Bronchial epithelial cell (primary cell): ENCODE results near the gene RBM42. TPM values are rescaled to one million over a fixed set of nuclear protein-coding genes. Genes with fewer than 3 reads are reported as not detected.
"Not testable (repeated sequence)": the region's sequence is repeated elsewhere in the genome, so short reads cannot be mapped to it uniquely, and the experiment has no call there.

Experiments used
- DNase-seq: peaks from one replicate; pipeline ENCODE4 v3.0.0-alpha.2; 2010; ENCODE audit warnings: low read depth
- FAIRE-seq: peaks from 2 replicates; lab custom pipeline; 2011; peaks lifted over from hg19 to GRCh38; lab: Jason Lieb, UNC
- H3K27me3 ChIP-seq: 2 replicates; pipeline ENCODE4 v1.5.1; 2011; ENCODE audit warnings: low read length; ENCODE audit not compliant: control insufficient read depth, insufficient read depth
- H3K36me3 ChIP-seq: 2 replicates; pipeline ENCODE4 v1.5.1; 2011; ENCODE audit warnings: low read length; ENCODE audit not compliant: control insufficient read depth, insufficient read depth
- H3K4me3 ChIP-seq: 2 replicates; pipeline ENCODE4 v1.5.1; 2011; ENCODE audit warnings: mild to moderate bottlenecking, low read depth, low read length, control low read depth
- total RNA-seq: library from RNA; depleted of rRNA; stranded (reverse); fragments of >200 nt; gene quantifications from 2 replicates; pipeline ENCODE4 v1.2.1, GENCODE V29; 2014
- TF ChIP-seq, protein P1 (sequence below): IDR thresholded peaks from 2 replicates; pipeline ENCODE4 v1.5.1; 2011; ENCODE audit warnings: mild to moderate bottlenecking, moderate library complexity, low read length, control low read depth, inconsistent platforms; ENCODE audit not compliant: insufficient read depth, severe bottlenecking

Gene RBM42
- total RNA-seq, 1 donor from 2014 or later: 33.4 TPM

GRCh38 chr19:35648017-35648961, 19.5 kb downstream of the RBM42 start, which contains the start of gene COX6B1:
Gene COX6B1, plus strand, starts transcription at chr19:35648323. Its CDS starts 2,921 bp downstream, at chr19:35651244.
- FAIRE-seq: no peak

GRCh38 chr19:35650581-35650980, 21.7 kb downstream of the RBM42 start:
- Histone ChIP-seq H3K4me3 (no peak overlapping the region), H3K36me3 (peaks cover 8% of the 10 kb centered on the region), H3K27me3 (no peaks in the 10 kb centered on the region)
- TF ChIP-seq, protein P1, sequence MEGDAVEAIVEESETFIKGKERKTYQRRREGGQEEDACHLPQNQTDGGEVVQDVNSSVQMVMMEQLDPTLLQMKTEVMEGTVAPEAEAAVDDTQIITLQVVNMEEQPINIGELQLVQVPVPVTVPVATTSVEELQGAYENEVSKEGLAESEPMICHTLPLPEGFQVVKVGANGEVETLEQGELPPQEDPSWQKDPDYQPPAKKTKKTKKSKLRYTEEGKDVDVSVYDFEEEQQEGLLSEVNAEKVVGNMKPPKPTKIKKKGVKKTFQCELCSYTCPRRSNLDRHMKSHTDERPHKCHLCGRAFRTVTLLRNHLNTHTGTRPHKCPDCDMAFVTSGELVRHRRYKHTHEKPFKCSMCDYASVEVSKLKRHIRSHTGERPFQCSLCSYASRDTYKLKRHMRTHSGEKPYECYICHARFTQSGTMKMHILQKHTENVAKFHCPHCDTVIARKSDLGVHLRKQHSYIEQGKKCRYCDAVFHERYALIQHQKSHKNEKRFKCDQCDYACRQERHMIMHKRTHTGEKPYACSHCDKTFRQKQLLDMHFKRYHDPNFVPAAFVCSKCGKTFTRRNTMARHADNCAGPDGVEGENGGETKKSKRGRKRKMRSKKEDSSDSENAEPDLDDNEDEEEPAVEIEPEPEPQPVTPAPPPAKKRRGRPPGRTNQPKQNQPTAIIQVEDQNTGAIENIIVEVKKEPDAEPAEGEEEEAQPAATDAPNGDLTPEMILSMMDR: no peak
- no peak for DNase-seq
- no peak for FAIRE-seq

More at GRCh38 chr19:35648017-35648961, 19.5 kb downstream of the RBM42 start, which contains the start of gene COX6B1:
- H3K36me3 ChIP-seq: peaks cover 2% of the 10 kb centered on the region
- H3K4me3 ChIP-seq: peak within 1 kb of the TSS; percentile 76
- no peaks in the 10 kb centered on the region for H3K27me3 ChIP-seq
- TF ChIP-seq, protein P1: no peak
- DNase-seq: peak; percentile 95

DNA sequence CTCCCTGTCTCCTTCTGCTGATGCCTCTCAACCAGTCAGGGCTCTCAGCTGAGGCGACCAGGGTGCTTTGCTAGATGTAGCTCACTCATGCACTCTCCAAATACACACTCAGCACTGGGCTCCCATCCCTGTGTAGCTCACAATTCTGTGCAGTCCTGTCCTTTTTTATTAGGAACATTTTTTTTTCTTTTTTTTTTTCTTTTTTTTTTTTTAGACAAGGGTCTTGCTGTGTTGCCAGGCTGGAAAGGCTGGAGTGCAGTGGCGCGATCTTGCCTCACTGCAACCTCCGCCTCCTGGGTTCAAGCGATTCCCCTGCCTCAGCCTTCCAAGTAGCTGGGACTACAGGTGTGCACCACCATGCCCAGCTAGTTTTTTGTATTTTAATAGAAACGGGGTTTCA, 26.0 kb downstream of the RBM42 start:
- H3K4me3 ChIP-seq, DNase-seq, H3K27me3 ChIP-seq, FAIRE-seq: not testable (repeated sequence)
- peaks cover 18% of the 10 kb centered on the region for H3K36me3 ChIP-seq

DNA sequence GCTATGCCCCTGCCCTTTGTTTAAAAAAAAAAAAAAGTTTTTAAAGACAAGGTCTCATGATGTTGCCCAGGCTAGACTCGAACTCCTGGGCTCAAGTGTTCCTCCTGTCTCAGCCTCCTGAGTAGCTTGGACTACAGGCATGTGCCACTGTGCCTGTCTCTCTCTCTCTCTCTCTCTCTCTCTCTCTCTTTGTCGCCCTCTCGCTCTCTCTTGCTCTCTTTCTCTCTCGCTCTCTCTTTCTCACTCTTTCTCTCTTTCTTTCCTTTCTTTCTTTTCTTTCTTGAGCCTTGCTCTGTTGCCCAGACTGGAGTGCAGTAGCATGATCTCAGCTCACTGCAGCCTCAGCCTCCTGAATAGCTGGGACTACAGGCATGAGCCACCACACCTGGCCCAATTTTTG, 26.8 kb downstream of the RBM42 start:
- H3K4me3 ChIP-seq: no peak overlapping the region
- H3K36me3 ChIP-seq: peaks cover 18% of the 10 kb centered on the region
- no peaks in the 10 kb centered on the region for H3K27me3 ChIP-seq
- TF ChIP-seq, protein P1: no peak
- no peak for DNase-seq
- no peak for FAIRE-seq

DNA sequence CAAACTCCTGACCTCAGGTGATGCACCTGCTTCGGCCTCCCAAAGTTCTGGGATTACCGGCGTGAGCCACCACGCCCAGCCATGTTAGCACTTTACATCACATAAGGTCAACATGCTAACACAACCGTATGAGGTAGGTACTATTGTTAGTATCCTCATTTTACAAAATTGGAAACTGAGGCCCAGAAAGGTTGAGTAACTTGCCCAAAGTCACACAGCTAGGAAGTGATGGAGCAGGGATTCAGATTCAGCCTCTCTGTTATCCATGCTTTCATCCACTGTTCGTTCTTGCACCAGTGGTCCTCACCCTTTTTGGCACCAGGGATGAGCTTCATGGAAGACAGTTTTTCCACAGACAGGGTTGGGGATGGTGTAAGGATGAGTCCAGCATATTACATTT, 27.9 kb downstream of the RBM42 start:
- Histone ChIP-seq H3K4me3 (no peak overlapping the region), H3K36me3 (peaks cover 16% of the 10 kb centered on the region), H3K27me3 (no peaks in the 10 kb centered on the region)
- DNase-seq (no peak), FAIRE-seq (no peak)
- TF ChIP-seq, protein P1: no peak

GRCh38 chr19:35657904-35658700, 29.3 kb downstream of the RBM42 start:
- no peaks in the 10 kb centered on the region for H3K27me3 ChIP-seq
- FAIRE-seq (no peak), DNase-seq (no peak)
- H3K36me3 ChIP-seq: peaks cover 16% of the 10 kb centered on the region
- TF ChIP-seq, protein P1: no peak
- H3K4me3 ChIP-seq: no peak overlapping the region
